Ramos (cell line): ENCODE data around the gene CDKAL1.
"Not testable (repeated sequence)": the region's sequence is repeated elsewhere in the genome, so short reads cannot be mapped to it uniquely, and the experiment has no call there.

Experiments
- in situ Hi-C: fragments of 300-500 bp; cut with MboI; formaldehyde crosslinking; loops from one replicate; pipeline ENCODE4 v1.14.3; 2022; ENCODE audit warnings: low sequenced_read_pairs; ENCODE audit not compliant: unreplicated experiment

CDKAL1 gene

GRCh38 chr6:20892365-20892764 lies 358.1 kb downstream of the CDKAL1 start:
- in situ Hi-C loops = no loop called here

- in situ Hi-C loops = no loop called here
Measured at GRCh38 chr6:20893412-20893811, 359.2 kb downstream of the CDKAL1 start.

- in situ Hi-C loops = no loop called here
Measured at GRCh38 chr6:20900389-20901160, 366.3 kb downstream of the CDKAL1 start.

- in situ Hi-C loops = no loop called here
Measured at GRCh38 chr6:20905377-20905776, 371.1 kb downstream of the CDKAL1 start.

GRCh38 chr6:20906945-20907344 lies 372.7 kb downstream of the CDKAL1 start:
- in situ Hi-C loops = no loop called here

- in situ Hi-C loops = no loop called here
Measured at GRCh38 chr6:20907486-20908071, 373.3 kb downstream of the CDKAL1 start.

- in situ Hi-C loops = no loop called here
Measured at GRCh38 chr6:20909621-20910020, 375.4 kb downstream of the CDKAL1 start.

- in situ Hi-C loops = no loop called here
Measured at GRCh38 chr6:20911712-20912111, 377.5 kb downstream of the CDKAL1 start.

- in situ Hi-C loops = no loop called here
Measured at GRCh38 chr6:20915156-20915555, 380.9 kb downstream of the CDKAL1 start.

- in situ Hi-C loops = no loop called here
Measured at GRCh38 chr6:20915626-20916025, 381.4 kb downstream of the CDKAL1 start.

GRCh38 chr6:20916086-20916485 lies 381.8 kb downstream of the CDKAL1 start:
- in situ Hi-C loops = no loop called here

- in situ Hi-C loops = no loop called here
Measured at GRCh38 chr6:20918868-20919267, 384.6 kb downstream of the CDKAL1 start.

GRCh38 chr6:20919677-20920385 lies 385.6 kb downstream of the CDKAL1 start:
- in situ Hi-C loops = no loop called here

- in situ Hi-C loops = no loop called here
Measured at GRCh38 chr6:20921578-20921977, 387.3 kb downstream of the CDKAL1 start.

GRCh38 chr6:20922743-20923142 lies 388.5 kb downstream of the CDKAL1 start:
- in situ Hi-C loops = no loop called here

GRCh38 chr6:20924094-20924493 lies 389.8 kb downstream of the CDKAL1 start:
- in situ Hi-C loops = not testable (repeated sequence)

GRCh38 chr6:20924911-20925543 lies 390.8 kb downstream of the CDKAL1 start:
- in situ Hi-C loops = no loop called here

- in situ Hi-C loops = no loop called here
Measured at GRCh38 chr6:20927130-20927860, 393.0 kb downstream of the CDKAL1 start.

- in situ Hi-C loops = no loop called here
Measured at GRCh38 chr6:20929283-20929682, 395.0 kb downstream of the CDKAL1 start.

- in situ Hi-C loops = no loop called here
Measured at GRCh38 chr6:20931093-20931492, 396.8 kb downstream of the CDKAL1 start.
